ENCODE results near the gene PTMS. TPM values are rescaled to one million over a fixed set of nuclear protein-coding genes. Genes with fewer than 3 reads are reported as not detected.

Gene PTMS
- total and polyA plus RNA-seq, 9 of the 15 experiments (the other 6 are each of a cell fraction or from before 2014, with no cell fraction given), result 5.1 to 287 (median 78.5) TPM

DNA sequence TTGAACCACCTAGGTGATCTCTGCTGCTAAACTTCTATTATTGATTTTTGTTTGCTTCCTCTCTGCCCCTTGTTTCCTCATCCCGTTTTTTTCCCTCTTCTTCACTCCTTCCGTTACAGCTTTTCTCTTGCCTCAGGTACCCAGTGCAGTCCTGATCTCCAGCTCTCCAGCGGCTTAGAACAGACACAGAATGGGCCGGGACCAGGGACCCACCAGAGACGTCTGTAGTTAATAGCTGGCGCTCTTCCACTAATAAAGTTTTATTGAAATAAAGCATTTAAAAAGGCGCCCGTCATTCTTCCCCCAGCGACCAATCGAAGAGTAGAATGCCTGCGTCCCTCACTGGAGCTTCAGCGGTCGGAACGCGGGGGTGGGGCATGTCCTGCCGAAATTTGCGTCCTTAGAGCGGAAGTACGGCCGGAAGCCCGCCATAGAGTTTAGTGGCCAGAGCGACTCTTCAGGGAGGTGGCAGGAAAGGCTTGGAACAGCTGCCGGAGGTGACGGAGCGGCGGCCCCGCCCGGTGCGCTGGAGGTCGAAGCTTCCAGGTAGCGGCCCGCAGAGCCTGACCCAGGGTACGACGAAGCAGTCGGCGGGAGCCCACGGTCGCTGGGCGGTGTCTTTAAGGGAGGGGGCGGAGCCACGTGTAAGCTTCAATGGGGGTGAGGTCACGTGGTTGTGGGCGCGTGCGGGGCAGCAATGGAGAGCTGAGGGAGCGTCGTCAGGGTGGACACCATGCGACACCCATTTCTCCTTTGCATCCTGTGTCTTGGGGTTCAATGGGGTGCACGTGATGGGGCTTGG lies 42.4 kb upstream of the PTMS start, which contains the start of gene COPS7A (continued):
- TF ChIP-seq, protein P1, sequence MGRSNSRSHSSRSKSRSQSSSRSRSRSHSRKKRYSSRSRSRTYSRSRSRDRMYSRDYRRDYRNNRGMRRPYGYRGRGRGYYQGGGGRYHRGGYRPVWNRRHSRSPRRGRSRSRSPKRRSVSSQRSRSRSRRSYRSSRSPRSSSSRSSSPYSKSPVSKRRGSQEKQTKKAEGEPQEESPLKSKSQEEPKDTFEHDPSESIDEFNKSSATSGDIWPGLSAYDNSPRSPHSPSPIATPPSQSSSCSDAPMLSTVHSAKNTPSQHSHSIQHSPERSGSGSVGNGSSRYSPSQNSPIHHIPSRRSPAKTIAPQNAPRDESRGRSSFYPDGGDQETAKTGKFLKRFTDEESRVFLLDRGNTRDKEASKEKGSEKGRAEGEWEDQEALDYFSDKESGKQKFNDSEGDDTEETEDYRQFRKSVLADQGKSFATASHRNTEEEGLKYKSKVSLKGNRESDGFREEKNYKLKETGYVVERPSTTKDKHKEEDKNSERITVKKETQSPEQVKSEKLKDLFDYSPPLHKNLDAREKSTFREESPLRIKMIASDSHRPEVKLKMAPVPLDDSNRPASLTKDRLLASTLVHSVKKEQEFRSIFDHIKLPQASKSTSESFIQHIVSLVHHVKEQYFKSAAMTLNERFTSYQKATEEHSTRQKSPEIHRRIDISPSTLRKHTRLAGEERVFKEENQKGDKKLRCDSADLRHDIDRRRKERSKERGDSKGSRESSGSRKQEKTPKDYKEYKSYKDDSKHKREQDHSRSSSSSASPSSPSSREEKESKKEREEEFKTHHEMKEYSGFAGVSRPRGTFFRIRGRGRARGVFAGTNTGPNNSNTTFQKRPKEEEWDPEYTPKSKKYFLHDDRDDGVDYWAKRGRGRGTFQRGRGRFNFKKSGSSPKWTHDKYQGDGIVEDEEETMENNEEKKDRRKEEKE (IDR thresholded peaks at IDR 0.05; ENCODE audit: borderline replicate concordance in 1 of 2, control insufficient read depth in 1 of 2, low read depth in 2 of 2, low read length in 1 of 2), result peak in 1 of 2 experiments; percentile 78; a peak in 1 of 4 replicates
- TF ChIP-seq ZNF444 (CRISPR knock-in tag; IDR thresholded peaks at IDR 0.05) (no peak), GTF2F1 (IDR thresholded peaks at IDR 0.05; ENCODE audit: low read depth, low read length) (peak; percentile 41; the same call in 1 of the 2 replicates), NR3C1 (CRISPR knock-in tag; IDR thresholded peaks at IDR 0.05) (no peak), ZFP36 (IDR thresholded peaks at IDR 0.05; ENCODE audit: low read depth, low read length, partially characterized antibody) (no peak), HNRNPL (IDR thresholded peaks at IDR 0.05; ENCODE audit: low read depth, low read length) (no peak), ARID2 (IDR thresholded peaks at IDR 0.05) (no peak), ETV1 (tag; conservative IDR thresholded peaks at IDR 0.05; ENCODE audit: low read depth) (peak; percentile 96), PURB (CRISPR knock-in tag; IDR thresholded peaks at IDR 0.05; ENCODE audit: low read depth) (no peak), RBFOX2 (IDR thresholded peaks at IDR 0.05; ENCODE audit: low read depth, low read length) (peak; percentile 88), CHD1 (IDR thresholded peaks at IDR 0.05; ENCODE audit: low read length) (no peak)
- TF ChIP-seq, protein P2, sequence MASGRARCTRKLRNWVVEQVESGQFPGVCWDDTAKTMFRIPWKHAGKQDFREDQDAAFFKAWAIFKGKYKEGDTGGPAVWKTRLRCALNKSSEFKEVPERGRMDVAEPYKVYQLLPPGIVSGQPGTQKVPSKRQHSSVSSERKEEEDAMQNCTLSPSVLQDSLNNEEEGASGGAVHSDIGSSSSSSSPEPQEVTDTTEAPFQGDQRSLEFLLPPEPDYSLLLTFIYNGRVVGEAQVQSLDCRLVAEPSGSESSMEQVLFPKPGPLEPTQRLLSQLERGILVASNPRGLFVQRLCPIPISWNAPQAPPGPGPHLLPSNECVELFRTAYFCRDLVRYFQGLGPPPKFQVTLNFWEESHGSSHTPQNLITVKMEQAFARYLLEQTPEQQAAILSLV (tag; IDR thresholded peaks at IDR 0.05), result no peak
- TF ChIP-seq, protein P3, sequence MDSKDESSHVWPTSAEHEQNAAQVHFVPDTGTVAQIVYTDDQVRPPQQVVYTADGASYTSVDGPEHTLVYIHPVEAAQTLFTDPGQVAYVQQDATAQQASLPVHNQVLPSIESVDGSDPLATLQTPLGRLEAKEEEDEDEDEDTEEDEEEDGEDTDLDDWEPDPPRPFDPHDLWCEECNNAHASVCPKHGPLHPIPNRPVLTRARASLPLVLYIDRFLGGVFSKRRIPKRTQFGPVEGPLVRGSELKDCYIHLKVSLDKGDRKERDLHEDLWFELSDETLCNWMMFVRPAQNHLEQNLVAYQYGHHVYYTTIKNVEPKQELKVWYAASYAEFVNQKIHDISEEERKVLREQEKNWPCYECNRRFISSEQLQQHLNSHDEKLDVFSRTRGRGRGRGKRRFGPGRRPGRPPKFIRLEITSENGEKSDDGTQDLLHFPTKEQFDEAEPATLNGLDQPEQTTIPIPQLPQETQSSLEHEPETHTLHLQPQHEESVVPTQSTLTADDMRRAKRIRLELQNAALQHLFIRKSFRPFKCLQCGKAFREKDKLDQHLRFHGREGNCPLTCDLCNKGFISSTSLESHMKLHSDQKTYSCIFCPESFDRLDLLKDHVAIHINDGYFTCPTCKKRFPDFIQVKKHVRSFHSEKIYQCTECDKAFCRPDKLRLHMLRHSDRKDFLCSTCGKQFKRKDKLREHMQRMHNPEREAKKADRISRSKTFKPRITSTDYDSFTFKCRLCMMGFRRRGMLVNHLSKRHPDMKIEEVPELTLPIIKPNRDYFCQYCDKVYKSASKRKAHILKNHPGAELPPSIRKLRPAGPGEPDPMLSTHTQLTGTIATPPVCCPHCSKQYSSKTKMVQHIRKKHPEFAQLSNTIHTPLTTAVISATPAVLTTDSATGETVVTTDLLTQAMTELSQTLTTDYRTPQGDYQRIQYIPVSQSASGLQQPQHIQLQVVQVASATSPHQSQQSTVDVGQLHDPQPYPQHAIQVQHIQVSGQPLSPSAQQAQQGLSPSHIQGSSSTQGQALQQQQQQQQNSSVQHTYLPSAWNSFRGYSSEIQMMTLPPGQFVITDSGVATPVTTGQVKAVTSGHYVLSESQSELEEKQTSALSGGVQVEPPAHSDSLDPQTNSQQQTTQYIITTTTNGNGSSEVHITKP (IDR thresholded peaks at IDR 0.05; ENCODE audit: partially characterized antibody), result peak; percentile 41
- TF ChIP-seq, protein P4, sequence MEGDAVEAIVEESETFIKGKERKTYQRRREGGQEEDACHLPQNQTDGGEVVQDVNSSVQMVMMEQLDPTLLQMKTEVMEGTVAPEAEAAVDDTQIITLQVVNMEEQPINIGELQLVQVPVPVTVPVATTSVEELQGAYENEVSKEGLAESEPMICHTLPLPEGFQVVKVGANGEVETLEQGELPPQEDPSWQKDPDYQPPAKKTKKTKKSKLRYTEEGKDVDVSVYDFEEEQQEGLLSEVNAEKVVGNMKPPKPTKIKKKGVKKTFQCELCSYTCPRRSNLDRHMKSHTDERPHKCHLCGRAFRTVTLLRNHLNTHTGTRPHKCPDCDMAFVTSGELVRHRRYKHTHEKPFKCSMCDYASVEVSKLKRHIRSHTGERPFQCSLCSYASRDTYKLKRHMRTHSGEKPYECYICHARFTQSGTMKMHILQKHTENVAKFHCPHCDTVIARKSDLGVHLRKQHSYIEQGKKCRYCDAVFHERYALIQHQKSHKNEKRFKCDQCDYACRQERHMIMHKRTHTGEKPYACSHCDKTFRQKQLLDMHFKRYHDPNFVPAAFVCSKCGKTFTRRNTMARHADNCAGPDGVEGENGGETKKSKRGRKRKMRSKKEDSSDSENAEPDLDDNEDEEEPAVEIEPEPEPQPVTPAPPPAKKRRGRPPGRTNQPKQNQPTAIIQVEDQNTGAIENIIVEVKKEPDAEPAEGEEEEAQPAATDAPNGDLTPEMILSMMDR (IDR thresholded peaks at IDR 0.05 in 2 of 3, conservative IDR thresholded peaks at IDR 0.05 in 1 of 3; ENCODE audit: insufficient read depth in 2 of 3, low read depth in 1 of 3, low read length in 3 of 3), result peak in 1 of 3 experiments; percentile 30; a peak in 2 of 6 replicates

All from K562 (cell line).